Fibroblast of upper back skin (primary cell): ENCODE data around the gene ANKRD30A.
"Not testable (repeated sequence)": the region's sequence is repeated elsewhere in the genome, so short reads cannot be mapped to it uniquely, and the experiment has no call there.

Source experiments
- DNase-seq: peaks from one replicate; pipeline ENCODE4 v3.0.0-alpha.2; 2013

ANKRD30A gene

GRCh38 chr10:37269554-37270256 is 144.3 kb downstream of the ANKRD30A start:
- no peak for DNase-seq

- no peak for DNase-seq
Observed at GRCh38 chr10:37275216-37275777, 149.9 kb downstream of the ANKRD30A start.

GRCh38 chr10:37285063-37285462 is 159.7 kb downstream of the ANKRD30A start:
- DNase-seq, result no peak

- DNase-seq, result no peak
Observed at GRCh38 chr10:37289833-37290464, 164.6 kb downstream of the ANKRD30A start.

- no peak for DNase-seq
Observed at GRCh38 chr10:37301271-37301670, 175.9 kb downstream of the ANKRD30A start.

GRCh38 chr10:37304036-37304435 is 178.6 kb downstream of the ANKRD30A start:
- DNase-seq, result no peak

GRCh38 chr10:37314350-37314749 is 189.0 kb downstream of the ANKRD30A start:
- no peak for DNase-seq

GRCh38 chr10:37314862-37315261 is 189.5 kb downstream of the ANKRD30A start:
- no peak for DNase-seq

- DNase-seq, result no peak
Observed at GRCh38 chr10:37344413-37344812, 219.0 kb downstream of the ANKRD30A start.

- no peak for DNase-seq
Observed at GRCh38 chr10:37379991-37380390, 254.6 kb downstream of the ANKRD30A start.

- no peak for DNase-seq
Observed at GRCh38 chr10:37381271-37381670, 255.9 kb downstream of the ANKRD30A start.

- DNase-seq, result no peak
Observed at GRCh38 chr10:37384923-37385322, 259.5 kb downstream of the ANKRD30A start.

GRCh38 chr10:37390926-37391325 is 265.5 kb downstream of the ANKRD30A start:
- DNase-seq, result no peak

- not testable (repeated sequence) for DNase-seq
Observed at GRCh38 chr10:37400774-37401173, 275.4 kb downstream of the ANKRD30A start.

- no peak for DNase-seq
Observed at GRCh38 chr10:37401225-37401624, 275.8 kb downstream of the ANKRD30A start.

- no peak for DNase-seq
Observed at GRCh38 chr10:37403776-37404175, 278.4 kb downstream of the ANKRD30A start.
